Vagina (tissue), 2 donors: ENCODE measurements around the gene KDM1B.

ENCODE experiments used
- CTCF ChIP-seq, 3 experiments: fragments of 450-650 bp in 2 of 3; fragments of 200-600 bp in 1 of 3; sonication (generic) in 1 of 3; IDR thresholded peaks; one replicate each; pipeline ENCODE4 v1.5.1; 2017 to 2019; ENCODE audit warnings: antibody characterized with exemption in 3 of 3, mild to moderate bottlenecking in 2 of 3, moderate library complexity in 2 of 3
- POLR2AphosphoS5 ChIP-seq, 2 donors: sonication (generic); formaldehyde crosslinking; IDR thresholded peaks; one replicate each; pipeline ENCODE4 v1.9.0; 2017; ENCODE audit warnings: antibody characterized with exemption in 2 of 2, mild to moderate bottlenecking in 2 of 2, low read depth in 1 of 2; ENCODE audit not compliant: insufficient read depth in 1 of 2

DNA sequence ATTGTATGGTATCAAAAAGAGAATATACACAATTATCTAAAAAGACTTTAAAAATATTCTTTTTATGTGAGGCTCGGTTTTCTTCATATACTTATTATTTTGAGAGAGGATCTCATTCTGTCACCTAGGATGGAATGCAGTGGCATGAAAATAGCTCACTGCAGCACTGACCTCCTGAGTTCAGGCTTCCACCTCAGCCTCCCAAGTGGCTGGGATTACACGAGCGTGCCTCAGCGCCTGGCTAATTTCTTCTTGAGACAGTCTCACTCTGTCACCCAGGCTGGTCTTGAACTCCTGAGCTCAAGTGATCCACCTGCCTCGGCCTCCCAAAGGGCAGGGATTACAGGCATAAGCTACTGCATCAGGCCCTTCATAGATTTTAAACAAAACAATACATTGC lies 98.4 kb downstream of the KDM1B start:
- no peak for TF ChIP-seq POLR2AphosphoS5 (IDR thresholded peaks at IDR 0.05; ENCODE audit: insufficient read depth in 1 of 2, low read depth in 1 of 2)
- TF ChIP-seq CTCF (IDR thresholded peaks at IDR 0.05): no peak
